Aorta (tissue), 5 donors: ENCODE results near the gene CIT. TPM values are rescaled to one million over a fixed set of nuclear protein-coding genes. Genes with fewer than 3 reads are reported as not detected.
"Not testable (repeated sequence)": the region's sequence is repeated elsewhere in the genome, so short reads cannot be mapped to it uniquely, and the experiment has no call there.

Source experiments
- ATAC-seq: fragments of 200-7000 bp; cut with Tn5 transposase; one replicate; pipeline ENCODE4 v1.9.1; 2022; ENCODE audit warnings: moderate library complexity; ENCODE audit not compliant: low FRiP score
- DNase-seq, 2 donors: peaks; one replicate each; pipeline ENCODE4 v3.0.0-alpha.2; 2020
- H3K27ac ChIP-seq, 2 donors: one replicate each; pipeline ENCODE4 v1.5.1; 2013; ENCODE audit warnings: low read length in 2 of 2, mild to moderate bottlenecking in 2 of 2, moderate library complexity in 2 of 2, control low read depth in 1 of 2, inconsistent platforms in 1 of 2, low read depth in 1 of 2
- H3K27me3 ChIP-seq, 2 donors: one replicate each; pipeline ENCODE4 v1.6.1; 2013; ENCODE audit warnings: control low read depth in 1 of 2, low read length in 1 of 2, mild to moderate bottlenecking in 1 of 2, moderate library complexity in 1 of 2; ENCODE audit not compliant: insufficient read depth in 2 of 2, control insufficient read depth in 1 of 2
- H3K36me3 ChIP-seq, 2 donors: one replicate each; pipeline ENCODE4 v1.6.1; 2013; ENCODE audit warnings: control low read depth in 1 of 2, low read length in 1 of 2, mild to moderate bottlenecking in 1 of 2; ENCODE audit not compliant: insufficient read depth in 2 of 2, control insufficient read depth in 1 of 2
- H3K4me1 ChIP-seq, 2 donors: one replicate each; pipeline ENCODE4 v1.6.1; 2013; ENCODE audit warnings: low read length in 2 of 2, control low read depth in 1 of 2, mild to moderate bottlenecking in 1 of 2, moderate library complexity in 1 of 2; ENCODE audit not compliant: insufficient read depth in 2 of 2, control insufficient read depth in 1 of 2
- H3K4me3 ChIP-seq, 2 donors: one replicate each; pipeline ENCODE4 v1.5.1; 2013; ENCODE audit warnings: low read length in 2 of 2, control low read depth in 1 of 2, mild to moderate bottlenecking in 1 of 2
- H3K9me3 ChIP-seq: one replicate; pipeline ENCODE4 v1.6.1; 2013; ENCODE audit warnings: mild to moderate bottlenecking, low read length; ENCODE audit not compliant: control insufficient read depth
- WGBS, 2 donors: extraction: QIAGEN DNeasy Blood & Tissue Kit; methylation state at CpG; one replicate each; pipeline ENCODE4 v1.1.7; 2013; 5-methylcytosine and 5-hydroxymethylcytosine counted together
- intact Hi-C, 2 donors: fragments of 100-400 bp; cut with DNase I; formaldehyde crosslinking; loops; one replicate each; pipeline versions ENCODE4 v1.14.2 to v1.15.0; 2022
- polyA plus RNA-seq, 2 donors: library from polyadenylated mRNA; stranded (reverse); fragments of 200-250 nt; gene quantifications; one replicate each; pipeline ENCODE4 v1.2.3, GENCODE V29; 2013
- total RNA-seq, 2 donors: library from RNA; stranded (reverse); fragmentation: NEBNext Ultra II Directional; extraction: Animal tissue kit (Norgen Biotek cat#: 25700); gene quantifications; one replicate each; pipeline ENCODE4 v1.2.1, GENCODE V29; 2021
- donor health status: healthy with polysubstance abuse.
- donor health status: Bipolar disorder and iron deficiency.
- donor health status: DM: no; HTN: no; CAD: no.
- donor health status: DM: no; HTN: no; CAD: no.
- donor health status: DM: yes; HTN: yes; CAD: no.

CIT gene
- total and polyA plus RNA-seq, 4 donors, result 0.13 to 7.1 (median 1.5) TPM

- Histone ChIP-seq H3K4me1 (no peaks in the 10 kb centered on the region), H3K27me3 (no peaks in the 10 kb centered on the region), H3K9me3 (no peaks in the 10 kb centered on the region), H3K27ac (no peak overlapping the region), H3K4me3 (no peak overlapping the region), H3K36me3 (no peaks in the 10 kb centered on the region)
- 89 to 91% methylated on average over 4 of the region's 4 CpGs for WGBS, 2 donors
- DNase-seq (no peak), ATAC-seq (no peak)
- intact Hi-C loops, result no loop called here
Observed at GRCh38 chr12:119910586-119910985, 33.5 kb upstream of the CIT start.

- intact Hi-C loops, result no loop called here
- ATAC-seq, result no peak
Observed at GRCh38 chr12:119902084-119902509, 25.0 kb upstream of the CIT start.

GRCh38 chr12:119901670-119902069, 24.6 kb upstream of the CIT start:
- intact Hi-C loops, result no loop called here
- no peak for ATAC-seq
- H3K4me3 ChIP-seq, result no peak overlapping the region
- H3K27me3 ChIP-seq, result peaks cover 0 to 2% of the 10 kb centered on the region in 2 donors
- no peaks in the 10 kb centered on the region for H3K9me3 ChIP-seq
- H3K27ac ChIP-seq, result no peak overlapping the region
- WGBS, 2 donors, result 62 to 73% methylated on average over 2 of the region's 2 CpGs
- no peak for DNase-seq
- no peaks in the 10 kb centered on the region for H3K4me1 ChIP-seq
- H3K36me3 ChIP-seq, result no peaks in the 10 kb centered on the region

More at GRCh38 chr12:119902084-119902509, 25.0 kb upstream of the CIT start:
- no peaks in the 10 kb centered on the region for H3K4me1 ChIP-seq
- H3K36me3 ChIP-seq, result no peaks in the 10 kb centered on the region
- peaks cover 0 to 2% of the 10 kb centered on the region in 2 donors for H3K27me3 ChIP-seq
- DNase-seq, result peak in 1 of 2 donors; percentile 54
- no peak overlapping the region for H3K27ac ChIP-seq
- 2 to 3% methylated on average over 5 of the region's 5 CpGs for WGBS, 2 donors
- H3K4me3 ChIP-seq, result no peak overlapping the region
- H3K9me3 ChIP-seq, result no peaks in the 10 kb centered on the region

- H3K4me1 ChIP-seq, result no peaks in the 10 kb centered on the region
- 49 to 56% methylated on average over 1 of the region's 1 CpG for WGBS, 2 donors
- DNase-seq (no peak), ATAC-seq (no peak)
- no peak overlapping the region for H3K27ac ChIP-seq
- H3K4me3 ChIP-seq, result no peak overlapping the region
- intact Hi-C loops, result no loop called here
- H3K9me3 ChIP-seq, result peaks cover 6% of the 10 kb centered on the region
- H3K27me3 ChIP-seq, result no peaks in the 10 kb centered on the region
- no peaks in the 10 kb centered on the region for H3K36me3 ChIP-seq
Observed at GRCh38 chr12:119894916-119895315, 17.8 kb upstream of the CIT start.

GRCh38 chr12:119892611-119893010, 15.5 kb upstream of the CIT start:
- intact Hi-C loops, H3K4me1 ChIP-seq, H3K27me3 ChIP-seq, DNase-seq, H3K9me3 ChIP-seq, H3K27ac ChIP-seq, H3K4me3 ChIP-seq, ATAC-seq, H3K36me3 ChIP-seq: not testable (repeated sequence)
- WGBS, 2 donors, result 38 to 44% methylated on average over 1 of the region's 1 CpG

- Histone ChIP-seq H3K36me3 (no peaks in the 10 kb centered on the region), H3K4me3 (no peak overlapping the region), H3K27me3 (no peaks in the 10 kb centered on the region), H3K27ac (no peak overlapping the region), H3K9me3 (no peaks in the 10 kb centered on the region), H3K4me1 (no peaks in the 10 kb centered on the region)
- 76 to 81% methylated on average over 3 of the region's 3 CpGs for WGBS, 2 donors
- intact Hi-C loops, result loop anchor here in 1 of 2 donors (10.0 kb wide), 1 partner anchor 211 kb away; no protein-coding TSS in a partner anchor
- DNase-seq (no peak), ATAC-seq (no peak)
Observed at GRCh38 chr12:119885549-119885948, 8.4 kb upstream of the CIT start.

GRCh38 chr12:119883791-119884190, 6.7 kb upstream of the CIT start:
- DNase-seq, ATAC-seq, H3K9me3 ChIP-seq, H3K4me3 ChIP-seq, H3K4me1 ChIP-seq, H3K27me3 ChIP-seq, H3K27ac ChIP-seq, H3K36me3 ChIP-seq: not testable (repeated sequence)
- intact Hi-C loops, result loop anchor here in 1 of 2 donors (10.0 kb wide), 1 partner anchor 209 kb away; no protein-coding TSS in a partner anchor
- WGBS, 2 donors, result 82 to 86% methylated on average over 4 of the region's 4 CpGs

- WGBS, 2 donors, result 93 to 96% methylated on average over 4 of the region's 4 CpGs
- no peak for DNase-seq
- no peaks in the 10 kb centered on the region for H3K4me1 ChIP-seq
- no peak for ATAC-seq
- intact Hi-C loops, result loop anchor here in 1 of 2 donors (10.0 kb wide), 1 partner anchor 208 kb away; no protein-coding TSS in a partner anchor
- H3K4me3 ChIP-seq, result no peak overlapping the region
- no peaks in the 10 kb centered on the region for H3K36me3 ChIP-seq
- H3K27me3 ChIP-seq, result no peaks in the 10 kb centered on the region
- no peaks in the 10 kb centered on the region for H3K9me3 ChIP-seq
- H3K27ac ChIP-seq, result no peak overlapping the region
Observed at GRCh38 chr12:119883237-119883636, 6.1 kb upstream of the CIT start.

GRCh38 chr12:119877639-119877948, 474 bp upstream of the CIT start:
- 33 to 39% methylated on average over 4 of the region's 4 CpGs for WGBS, 2 donors
- ATAC-seq (no peak), DNase-seq (no peak)
- no peaks in the 10 kb centered on the region for H3K27me3 ChIP-seq
- H3K4me3 ChIP-seq, result no peak overlapping the region
- H3K4me1 ChIP-seq, result no peaks in the 10 kb centered on the region
- H3K27ac ChIP-seq, result no peak overlapping the region
- no peaks in the 10 kb centered on the region for H3K9me3 ChIP-seq
- no peaks in the 10 kb centered on the region for H3K36me3 ChIP-seq
- intact Hi-C loops, result no loop called here
